ENCODE measurements around the gene MAP4K1. TPM values are rescaled to one million over a fixed set of nuclear protein-coding genes. Genes with fewer than 3 reads are reported as not detected.

MAP4K1 gene
- total RNA-seq, 1 experiment from 2014 or later: 11.1 TPM

DNA sequence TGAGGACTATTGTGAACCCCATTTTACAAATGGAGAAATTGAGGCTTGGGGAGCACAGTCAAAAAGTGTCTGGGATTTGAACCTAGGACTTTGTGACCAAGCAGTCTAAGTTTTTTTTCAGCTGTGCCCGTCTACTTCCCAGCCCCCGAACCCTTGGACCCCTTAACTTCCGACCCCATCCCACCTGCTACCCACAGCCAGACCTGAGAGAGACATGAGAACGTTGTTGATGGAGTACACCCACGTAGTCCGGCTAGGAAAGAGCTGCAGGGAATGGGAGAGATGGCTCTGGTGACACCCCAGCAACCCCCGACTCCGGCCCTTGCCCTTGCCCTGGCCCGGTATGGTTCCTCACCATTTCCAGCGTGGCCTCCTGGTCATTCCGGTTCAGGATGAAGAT lies 18.0 kb downstream of the MAP4K1 start:
- ATAC-seq (no peak), DNase-seq (ENCODE audit: low read depth, low spot score) (no peak)
- no peaks in the 10 kb centered on the region for H3K36me3 ChIP-seq (ENCODE audit: control insufficient read depth, insufficient read depth, low read length)
- no peak overlapping the region for H3K4me3 ChIP-seq (ENCODE audit: low read depth in 2 of 2, low read length in 2 of 2)
- CTCF ChIA-PET: interaction anchor here (0.5 to 0.6 kb wide), 2 partner anchors 14 to 1429 kb away, joined by 4 to 8 read pairs; no protein-coding TSS in a partner anchor
- no peak for TF ChIP-seq TCF7L2 (IDR thresholded peaks at IDR 0.05; ENCODE audit: low read depth, low read length)
- TF ChIP-seq, protein P1, sequence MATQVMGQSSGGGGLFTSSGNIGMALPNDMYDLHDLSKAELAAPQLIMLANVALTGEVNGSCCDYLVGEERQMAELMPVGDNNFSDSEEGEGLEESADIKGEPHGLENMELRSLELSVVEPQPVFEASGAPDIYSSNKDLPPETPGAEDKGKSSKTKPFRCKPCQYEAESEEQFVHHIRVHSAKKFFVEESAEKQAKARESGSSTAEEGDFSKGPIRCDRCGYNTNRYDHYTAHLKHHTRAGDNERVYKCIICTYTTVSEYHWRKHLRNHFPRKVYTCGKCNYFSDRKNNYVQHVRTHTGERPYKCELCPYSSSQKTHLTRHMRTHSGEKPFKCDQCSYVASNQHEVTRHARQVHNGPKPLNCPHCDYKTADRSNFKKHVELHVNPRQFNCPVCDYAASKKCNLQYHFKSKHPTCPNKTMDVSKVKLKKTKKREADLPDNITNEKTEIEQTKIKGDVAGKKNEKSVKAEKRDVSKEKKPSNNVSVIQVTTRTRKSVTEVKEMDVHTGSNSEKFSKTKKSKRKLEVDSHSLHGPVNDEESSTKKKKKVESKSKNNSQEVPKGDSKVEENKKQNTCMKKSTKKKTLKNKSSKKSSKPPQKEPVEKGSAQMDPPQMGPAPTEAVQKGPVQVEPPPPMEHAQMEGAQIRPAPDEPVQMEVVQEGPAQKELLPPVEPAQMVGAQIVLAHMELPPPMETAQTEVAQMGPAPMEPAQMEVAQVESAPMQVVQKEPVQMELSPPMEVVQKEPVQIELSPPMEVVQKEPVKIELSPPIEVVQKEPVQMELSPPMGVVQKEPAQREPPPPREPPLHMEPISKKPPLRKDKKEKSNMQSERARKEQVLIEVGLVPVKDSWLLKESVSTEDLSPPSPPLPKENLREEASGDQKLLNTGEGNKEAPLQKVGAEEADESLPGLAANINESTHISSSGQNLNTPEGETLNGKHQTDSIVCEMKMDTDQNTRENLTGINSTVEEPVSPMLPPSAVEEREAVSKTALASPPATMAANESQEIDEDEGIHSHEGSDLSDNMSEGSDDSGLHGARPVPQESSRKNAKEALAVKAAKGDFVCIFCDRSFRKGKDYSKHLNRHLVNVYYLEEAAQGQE (IDR thresholded peaks at IDR 0.05; ENCODE audit: insufficient read depth in 1 of 2, low read depth in 2 of 2, low read length in 1 of 2): no peak
- no peak for TF ChIP-seq POLR2AphosphoS5 (IDR thresholded peaks at IDR 0.05; ENCODE audit: low read depth, low read length)
- no peak for TF ChIP-seq SIN3A (IDR thresholded peaks at IDR 0.05; ENCODE audit: borderline replicate concordance, insufficient read depth, low read depth, low read length)
- TF ChIP-seq, protein P2, sequence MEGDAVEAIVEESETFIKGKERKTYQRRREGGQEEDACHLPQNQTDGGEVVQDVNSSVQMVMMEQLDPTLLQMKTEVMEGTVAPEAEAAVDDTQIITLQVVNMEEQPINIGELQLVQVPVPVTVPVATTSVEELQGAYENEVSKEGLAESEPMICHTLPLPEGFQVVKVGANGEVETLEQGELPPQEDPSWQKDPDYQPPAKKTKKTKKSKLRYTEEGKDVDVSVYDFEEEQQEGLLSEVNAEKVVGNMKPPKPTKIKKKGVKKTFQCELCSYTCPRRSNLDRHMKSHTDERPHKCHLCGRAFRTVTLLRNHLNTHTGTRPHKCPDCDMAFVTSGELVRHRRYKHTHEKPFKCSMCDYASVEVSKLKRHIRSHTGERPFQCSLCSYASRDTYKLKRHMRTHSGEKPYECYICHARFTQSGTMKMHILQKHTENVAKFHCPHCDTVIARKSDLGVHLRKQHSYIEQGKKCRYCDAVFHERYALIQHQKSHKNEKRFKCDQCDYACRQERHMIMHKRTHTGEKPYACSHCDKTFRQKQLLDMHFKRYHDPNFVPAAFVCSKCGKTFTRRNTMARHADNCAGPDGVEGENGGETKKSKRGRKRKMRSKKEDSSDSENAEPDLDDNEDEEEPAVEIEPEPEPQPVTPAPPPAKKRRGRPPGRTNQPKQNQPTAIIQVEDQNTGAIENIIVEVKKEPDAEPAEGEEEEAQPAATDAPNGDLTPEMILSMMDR (IDR thresholded peaks at IDR 0.05): no peak
- BruUV-seq (replicated peaks): no TSS peak
- H3K4me1 ChIP-seq (ENCODE audit: control insufficient read depth, insufficient read depth, low read length): no peaks in the 10 kb centered on the region
- H3K9me3 ChIP-seq (ENCODE audit: control insufficient read depth, insufficient read depth, low read depth, low read length): no peaks in the 10 kb centered on the region
- POLR2A ChIA-PET: interaction anchor here (0.6 to 0.7 kb wide), 2 partner anchors 27 to 171 kb away, joined by 3 read pairs; no protein-coding TSS in a partner anchor
- intact Hi-C loops (cut with micrococcal nuclease; ENCODE audit: unreplicated experiment): no loop called here
- no peak overlapping the region for H3K27ac ChIP-seq (ENCODE audit: low read length)
- in situ Hi-C loops (cut with HindIII; ENCODE audit: low pct_unique_long_range_greater_than_20kb, low sequenced_read_pairs): no loop called here
- H3K27me3 ChIP-seq (ENCODE audit: control insufficient read depth, insufficient read depth, low read length): no peaks in the 10 kb centered on the region

DNA sequence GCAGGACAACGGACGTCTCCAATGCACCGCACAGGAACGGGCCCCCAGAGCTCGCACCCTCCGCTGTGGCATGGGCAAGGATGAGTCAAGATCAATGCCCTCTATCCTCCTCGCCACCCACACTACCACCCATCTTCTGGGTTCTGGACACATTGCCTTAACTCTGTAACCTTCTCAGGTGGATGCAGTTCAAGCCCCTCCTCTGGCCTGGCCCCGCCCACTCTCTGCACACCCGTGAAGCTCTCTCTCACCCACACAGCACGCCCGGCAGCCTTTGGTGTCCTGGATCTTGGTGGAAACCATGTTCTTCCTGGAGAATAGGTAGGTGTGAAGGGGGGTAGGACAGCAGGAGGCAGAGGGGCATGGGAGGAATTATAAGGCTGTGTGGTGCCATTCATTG lies 20.7 kb downstream of the MAP4K1 start:
- DNase-seq (ENCODE audit: low read depth, low spot score) (no peak), ATAC-seq (no peak)
- intact Hi-C loops (cut with micrococcal nuclease; ENCODE audit: unreplicated experiment) (no loop called here), in situ Hi-C loops (cut with HindIII; ENCODE audit: low pct_unique_long_range_greater_than_20kb, low sequenced_read_pairs) (no loop called here)
- CTCF ChIA-PET: interaction anchor here (0.7 to 1.9 kb wide), 2 partner anchors 37 to 326 kb away, joined by 3 to 6 read pairs; no protein-coding TSS in a partner anchor
- Histone ChIP-seq H3K36me3 (ENCODE audit: control insufficient read depth, insufficient read depth, low read length) (no peaks in the 10 kb centered on the region), H3K9me3 (ENCODE audit: control insufficient read depth, insufficient read depth, low read depth, low read length) (no peaks in the 10 kb centered on the region), H3K27ac (ENCODE audit: low read length) (no peak overlapping the region), H3K4me1 (ENCODE audit: control insufficient read depth, insufficient read depth, low read length) (no peaks in the 10 kb centered on the region), H3K27me3 (ENCODE audit: control insufficient read depth, insufficient read depth, low read length) (no peaks in the 10 kb centered on the region), H3K4me3 (ENCODE audit: low read depth in 2 of 2, low read length in 2 of 2) (no peak overlapping the region)
- POLR2A ChIA-PET: interaction anchor here (0.7 to 1.7 kb wide), 2 partner anchors 11 to 77 kb away, joined by 6 to 19 read pairs; no protein-coding TSS in a partner anchor
- no peak for TF ChIP-seq SIN3A (IDR thresholded peaks at IDR 0.05; ENCODE audit: borderline replicate concordance, insufficient read depth, low read depth, low read length)
- no peak for TF ChIP-seq POLR2AphosphoS5 (IDR thresholded peaks at IDR 0.05; ENCODE audit: low read depth, low read length)
- TF ChIP-seq TCF7L2 (IDR thresholded peaks at IDR 0.05; ENCODE audit: low read depth, low read length): no peak
- TF ChIP-seq, protein P2 (IDR thresholded peaks at IDR 0.05): no peak
- TF ChIP-seq, protein P1 (IDR thresholded peaks at IDR 0.05; ENCODE audit: insufficient read depth in 1 of 2, low read depth in 2 of 2, low read length in 1 of 2): no peak
- no TSS peak for BruUV-seq (replicated peaks)
